ENCODE data around the gene SLC5A11.

SLC5A11 gene

DNA sequence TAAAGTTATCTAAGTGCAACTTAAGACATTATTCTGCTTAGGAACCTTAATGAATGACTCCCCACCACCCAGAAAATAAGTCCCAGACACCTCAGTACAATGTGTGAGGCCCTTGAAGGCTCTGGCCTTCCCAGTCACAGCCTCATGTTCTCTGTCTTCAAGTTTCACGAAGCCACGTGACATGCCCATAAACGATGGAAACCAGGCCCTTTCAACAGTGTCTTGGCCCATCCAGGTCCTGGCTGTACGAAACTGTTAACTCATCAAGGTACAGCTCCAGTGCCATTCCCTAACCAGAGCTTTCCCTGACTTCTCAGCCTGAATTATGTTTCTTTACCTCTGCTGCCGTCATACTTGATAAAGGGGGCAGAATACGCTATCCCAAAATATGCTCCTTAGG lies 100.4 kb downstream of the SLC5A11 start:
- Histone ChIP-seq H3K14ac (ENCODE audit: low read length) (no peak overlapping the region), H3K27ac (ENCODE audit: low read depth, low read length) (no peak overlapping the region), H2BK120ac (ENCODE audit: insufficient read depth, low read length, poor library complexity) (no peak overlapping the region), H3K18ac (ENCODE audit: low read length) (no peak overlapping the region), H2BK12ac (ENCODE audit: low read length) (no peak overlapping the region), H3K23ac (ENCODE audit: low read length) (no peak overlapping the region), H3K4me1 (ENCODE audit: control insufficient read depth in 1 of 2, insufficient read depth in 2 of 2, low read length in 2 of 2) (peaks cover 5 to 18% of the 10 kb centered on the region in 2 experiments), H3K27me3 (ENCODE audit: insufficient read depth, low read length) (no peaks in the 10 kb centered on the region), H2AK5ac (ENCODE audit: low read length) (no peak overlapping the region), H3K36me3 (ENCODE audit: control insufficient read depth in 1 of 2, insufficient read depth in 2 of 2, low read length in 2 of 2) (peaks cover 8 to 18% of the 10 kb centered on the region in 2 experiments), H4K8ac (ENCODE audit: low read depth, low read length) (no peak overlapping the region), H3K79me2 (ENCODE audit: control insufficient read depth, insufficient read depth, low read length, poor library complexity) (no peaks in the 10 kb centered on the region), H2BK5ac (ENCODE audit: low read depth, low read length, poor library complexity) (no peak overlapping the region), H4K91ac (ENCODE audit: low read depth, low read length) (no peak overlapping the region), H3K4me2 (ENCODE audit: low read length) (no peak overlapping the region), H3K9me3 (ENCODE audit: insufficient read depth, low read depth, low read length) (no peaks in the 10 kb centered on the region), H3K4ac (ENCODE audit: low read depth, low read length) (no peak overlapping the region), H4K12ac (ENCODE audit: low read depth, low read length) (no peak overlapping the region), H3K9ac (ENCODE audit: low read length) (no peak overlapping the region), H2AFZ (ENCODE audit: insufficient read depth, low read length, poor library complexity) (no peak overlapping the region), H3K79me1 (ENCODE audit: low read length) (peaks cover 3% of the 10 kb centered on the region), H3K4me3 (ENCODE audit: low read depth, low read length) (no peak overlapping the region)
- no CpG with 5 or more reads among the region's 6 CpGs for WGBS (ENCODE audit: extremely low coverage, insufficient coverage, insufficient read length)
- no peak for DNase-seq

DNA sequence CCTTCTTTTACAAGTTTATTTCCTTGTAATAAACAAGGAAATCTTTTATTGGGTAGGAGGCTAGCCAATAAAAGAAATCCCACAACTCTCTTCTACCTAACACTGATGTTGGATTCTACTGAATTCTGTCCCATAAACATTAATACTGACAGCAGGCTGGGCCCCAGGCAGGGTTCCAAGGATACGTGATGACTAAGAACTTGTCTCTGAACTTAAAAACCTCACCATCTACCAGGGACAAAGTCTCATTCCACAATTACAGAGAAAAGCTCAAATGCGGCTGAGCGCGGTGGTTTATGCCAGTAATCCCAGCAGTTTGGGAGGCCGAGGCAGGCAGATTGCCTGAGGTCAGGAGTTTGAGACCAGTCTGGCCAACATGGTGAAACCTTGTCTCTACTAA lies 104.5 kb downstream of the SLC5A11 start:
- no peak overlapping the region for H4K12ac ChIP-seq (ENCODE audit: low read depth, low read length)
- no peak overlapping the region for H4K91ac ChIP-seq (ENCODE audit: low read depth, low read length)
- peaks cover 3 to 10% of the 10 kb centered on the region in 2 experiments for H3K4me1 ChIP-seq (ENCODE audit: control insufficient read depth in 1 of 2, insufficient read depth in 2 of 2, low read length in 2 of 2)
- H2BK12ac ChIP-seq (ENCODE audit: low read length), result no peak overlapping the region
- no peak overlapping the region for H3K14ac ChIP-seq (ENCODE audit: low read length)
- H3K79me2 ChIP-seq (ENCODE audit: control insufficient read depth, insufficient read depth, low read length, poor library complexity), result no peaks in the 10 kb centered on the region
- H2BK5ac ChIP-seq (ENCODE audit: low read depth, low read length, poor library complexity), result no peak overlapping the region
- H3K27me3 ChIP-seq (ENCODE audit: insufficient read depth, low read length), result no peaks in the 10 kb centered on the region
- peak overlapping the region; percentile 3 for H3K27ac ChIP-seq (ENCODE audit: low read depth, low read length)
- H3K4ac ChIP-seq (ENCODE audit: low read depth, low read length), result no peak overlapping the region
- H3K79me1 ChIP-seq (ENCODE audit: low read length), result peaks cover 3% of the 10 kb centered on the region
- H3K18ac ChIP-seq (ENCODE audit: low read length), result no peak overlapping the region
- H2AFZ ChIP-seq (ENCODE audit: insufficient read depth, low read length, poor library complexity), result no peak overlapping the region
- H4K8ac ChIP-seq (ENCODE audit: low read depth, low read length), result no peak overlapping the region
- H3K9me3 ChIP-seq (ENCODE audit: insufficient read depth, low read depth, low read length), result peaks cover 2% of the 10 kb centered on the region
- H3K4me2 ChIP-seq (ENCODE audit: low read length), result no peak overlapping the region
- no peak overlapping the region for H2BK120ac ChIP-seq (ENCODE audit: insufficient read depth, low read length, poor library complexity)
- H3K9ac ChIP-seq (ENCODE audit: low read length), result no peak overlapping the region
- WGBS (ENCODE audit: extremely low coverage, insufficient coverage, insufficient read length), result no CpG with 5 or more reads among the region's 5 CpGs
- H3K36me3 ChIP-seq (ENCODE audit: control insufficient read depth in 1 of 2, insufficient read depth in 2 of 2, low read length in 2 of 2), result peaks cover 18 to 25% of the 10 kb centered on the region in 2 experiments
- no peak overlapping the region for H2AK5ac ChIP-seq (ENCODE audit: low read length)
- H3K23ac ChIP-seq (ENCODE audit: low read length), result no peak overlapping the region
- peak in 1 of 2 donors; percentile 9 for DNase-seq
- H3K4me3 ChIP-seq (ENCODE audit: low read depth, low read length), result no peak overlapping the region

DNA sequence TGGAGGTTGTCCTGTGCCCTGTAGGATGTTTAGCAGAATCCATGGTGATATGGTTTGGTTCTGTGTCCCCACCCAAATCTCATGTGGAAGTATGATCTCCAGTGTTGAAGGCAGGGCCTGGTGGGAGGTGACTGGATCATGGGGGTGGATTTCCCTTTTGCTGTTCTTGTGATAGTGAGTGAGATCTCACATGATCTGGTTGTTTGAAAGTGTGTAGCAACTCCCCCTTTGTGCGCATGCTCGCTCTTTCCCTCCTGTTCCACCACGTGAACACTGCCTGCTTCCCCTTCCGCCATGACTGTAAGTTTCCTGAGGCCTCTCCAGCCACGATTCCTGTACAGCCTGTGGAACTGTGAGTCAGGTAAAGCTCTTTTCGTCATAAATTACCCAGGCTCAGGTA lies 107.5 kb downstream of the SLC5A11 start:
- H3K27me3 ChIP-seq (ENCODE audit: insufficient read depth, low read length), result no peaks in the 10 kb centered on the region
- no CpG with 5 or more reads among the region's 6 CpGs for WGBS (ENCODE audit: extremely low coverage, insufficient coverage, insufficient read length)
- peaks cover 21 to 39% of the 10 kb centered on the region in 2 experiments for H3K36me3 ChIP-seq (ENCODE audit: control insufficient read depth in 1 of 2, insufficient read depth in 2 of 2, low read length in 2 of 2)
- DNase-seq, result no peak
- no peaks in the 10 kb centered on the region for H3K79me2 ChIP-seq (ENCODE audit: control insufficient read depth, insufficient read depth, low read length, poor library complexity)
- H3K4me1 ChIP-seq (ENCODE audit: control insufficient read depth in 1 of 2, insufficient read depth in 2 of 2, low read length in 2 of 2), result peaks cover 3 to 4% of the 10 kb centered on the region in 2 experiments
- H2BK120ac ChIP-seq (ENCODE audit: insufficient read depth, low read length, poor library complexity), result no peak overlapping the region
- H3K27ac ChIP-seq (ENCODE audit: low read depth, low read length), result no peak overlapping the region
- H4K12ac ChIP-seq (ENCODE audit: low read depth, low read length), result no peak overlapping the region
- H3K9ac ChIP-seq (ENCODE audit: low read length), result no peak overlapping the region
- no peak overlapping the region for H3K4ac ChIP-seq (ENCODE audit: low read depth, low read length)
- H3K4me2 ChIP-seq (ENCODE audit: low read length), result no peak overlapping the region
- no peak overlapping the region for H2BK12ac ChIP-seq (ENCODE audit: low read length)
- H2AK5ac ChIP-seq (ENCODE audit: low read length), result no peak overlapping the region
- H3K18ac ChIP-seq (ENCODE audit: low read length), result no peak overlapping the region
- no peak overlapping the region for H2BK5ac ChIP-seq (ENCODE audit: low read depth, low read length, poor library complexity)
- peaks cover 3% of the 10 kb centered on the region for H3K79me1 ChIP-seq (ENCODE audit: low read length)
- peaks cover 2% of the 10 kb centered on the region for H3K9me3 ChIP-seq (ENCODE audit: insufficient read depth, low read depth, low read length)
- no peak overlapping the region for H3K23ac ChIP-seq (ENCODE audit: low read length)
- no peak overlapping the region for H3K14ac ChIP-seq (ENCODE audit: low read length)
- no peak overlapping the region for H3K4me3 ChIP-seq (ENCODE audit: low read depth, low read length)
- H2AFZ ChIP-seq (ENCODE audit: insufficient read depth, low read length, poor library complexity), result no peak overlapping the region
- H4K91ac ChIP-seq (ENCODE audit: low read depth, low read length), result no peak overlapping the region
- H4K8ac ChIP-seq (ENCODE audit: low read depth, low read length), result no peak overlapping the region

DNA sequence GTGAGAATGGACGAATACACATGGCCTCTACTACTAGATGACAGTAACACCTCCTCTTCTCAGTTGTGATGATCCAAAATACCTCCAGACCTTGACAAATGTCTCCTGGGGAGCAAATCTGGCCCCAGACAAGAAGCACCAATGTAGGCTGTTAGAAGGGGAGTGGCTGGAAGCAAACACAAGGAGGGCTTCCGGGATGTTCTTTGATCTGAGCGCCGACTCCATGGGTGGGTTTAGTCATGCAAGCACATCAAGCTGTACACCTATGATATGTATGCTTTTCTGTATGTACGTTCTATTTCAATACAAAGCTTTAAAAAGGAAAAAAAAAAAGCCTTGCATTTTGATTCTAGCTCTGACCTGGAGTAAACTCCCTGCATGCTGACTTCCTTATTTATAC lies 108.0 kb downstream of the SLC5A11 start:
- no peak overlapping the region for H4K8ac ChIP-seq (ENCODE audit: low read depth, low read length)
- no peak overlapping the region for H2AFZ ChIP-seq (ENCODE audit: insufficient read depth, low read length, poor library complexity)
- no peak overlapping the region for H3K9ac ChIP-seq (ENCODE audit: low read length)
- no peak overlapping the region for H2BK120ac ChIP-seq (ENCODE audit: insufficient read depth, low read length, poor library complexity)
- H3K4me1 ChIP-seq (ENCODE audit: control insufficient read depth in 1 of 2, insufficient read depth in 2 of 2, low read length in 2 of 2), result peaks cover 3 to 4% of the 10 kb centered on the region in 2 experiments
- H3K4me2 ChIP-seq (ENCODE audit: low read length), result no peak overlapping the region
- no peaks in the 10 kb centered on the region for H3K27me3 ChIP-seq (ENCODE audit: insufficient read depth, low read length)
- H2AK5ac ChIP-seq (ENCODE audit: low read length), result no peak overlapping the region
- DNase-seq, result no peak
- H3K79me2 ChIP-seq (ENCODE audit: control insufficient read depth, insufficient read depth, low read length, poor library complexity), result no peaks in the 10 kb centered on the region
- no peak overlapping the region for H3K4me3 ChIP-seq (ENCODE audit: low read depth, low read length)
- H3K23ac ChIP-seq (ENCODE audit: low read length), result no peak overlapping the region
- H3K14ac ChIP-seq (ENCODE audit: low read length), result no peak overlapping the region
- no peak overlapping the region for H3K27ac ChIP-seq (ENCODE audit: low read depth, low read length)
- H2BK12ac ChIP-seq (ENCODE audit: low read length), result no peak overlapping the region
- peaks cover 23 to 42% of the 10 kb centered on the region in 2 experiments for H3K36me3 ChIP-seq (ENCODE audit: control insufficient read depth in 1 of 2, insufficient read depth in 2 of 2, low read length in 2 of 2)
- no CpG with 5 or more reads among the region's 5 CpGs for WGBS (ENCODE audit: extremely low coverage, insufficient coverage, insufficient read length)
- H2BK5ac ChIP-seq (ENCODE audit: low read depth, low read length, poor library complexity), result no peak overlapping the region
- H3K18ac ChIP-seq (ENCODE audit: low read length), result no peak overlapping the region
- H3K9me3 ChIP-seq (ENCODE audit: insufficient read depth, low read depth, low read length), result peaks cover 2% of the 10 kb centered on the region
- H4K91ac ChIP-seq (ENCODE audit: low read depth, low read length), result no peak overlapping the region
- H4K12ac ChIP-seq (ENCODE audit: low read depth, low read length), result no peak overlapping the region
- H3K79me1 ChIP-seq (ENCODE audit: low read length), result peaks cover 3% of the 10 kb centered on the region
- no peak overlapping the region for H3K4ac ChIP-seq (ENCODE audit: low read depth, low read length)
